Measurements from ENCODE around the gene GIMAP1.
"Not testable (repeated sequence)": the region's sequence is repeated elsewhere in the genome, so short reads cannot be mapped to it uniquely, and the experiment has no call there.

GIMAP1 gene

DNA sequence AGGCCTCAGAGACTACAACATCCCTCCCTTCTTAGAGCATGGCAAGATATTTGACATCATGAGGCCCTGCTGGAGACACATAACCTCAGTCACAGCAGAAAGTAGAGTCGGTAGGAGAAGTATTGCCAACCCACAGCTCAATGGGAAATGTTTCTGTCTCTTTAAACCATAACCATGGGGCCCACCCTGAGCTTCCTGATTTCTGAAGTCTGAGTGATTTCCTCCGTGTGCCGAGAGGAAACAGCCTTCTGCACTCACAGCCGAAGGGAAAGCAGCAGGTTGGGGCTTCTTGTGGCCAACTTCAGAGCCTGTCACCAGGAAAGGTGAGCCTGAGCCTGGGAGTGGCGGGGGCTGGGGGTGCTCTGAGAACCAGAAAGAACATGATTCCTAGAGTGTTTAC lies at the start of gene GIMAP1:
Gene GIMAP1 (plus strand): TSS at position 246 of the 400 bp plus-strand sequence. CDS start 2,435 bp downstream, outside the sequence.
- no peak for DNase-seq

DNA sequence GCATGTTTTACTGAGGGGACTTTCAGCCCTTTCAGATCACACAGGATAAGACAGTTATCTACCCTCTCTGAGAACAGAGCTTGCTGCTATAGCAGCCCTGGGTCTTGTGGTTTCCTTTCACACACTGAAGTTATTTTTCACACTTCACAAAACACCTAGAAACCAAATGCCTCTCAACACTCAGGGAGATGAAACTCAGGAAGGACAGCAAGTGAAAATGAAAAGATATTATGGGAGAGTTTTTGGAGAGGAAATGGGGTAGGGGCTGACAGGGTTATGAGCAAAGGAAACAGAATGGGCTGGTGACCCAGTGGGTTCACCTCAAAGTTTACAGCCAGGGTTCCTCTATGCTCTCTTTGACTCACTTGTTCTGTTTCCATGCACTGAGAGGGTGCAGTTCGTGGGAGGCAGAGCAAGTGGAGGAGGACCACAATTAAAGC lies 47.9 kb upstream of the GIMAP1 start:
- DNase-seq = no peak

DNA sequence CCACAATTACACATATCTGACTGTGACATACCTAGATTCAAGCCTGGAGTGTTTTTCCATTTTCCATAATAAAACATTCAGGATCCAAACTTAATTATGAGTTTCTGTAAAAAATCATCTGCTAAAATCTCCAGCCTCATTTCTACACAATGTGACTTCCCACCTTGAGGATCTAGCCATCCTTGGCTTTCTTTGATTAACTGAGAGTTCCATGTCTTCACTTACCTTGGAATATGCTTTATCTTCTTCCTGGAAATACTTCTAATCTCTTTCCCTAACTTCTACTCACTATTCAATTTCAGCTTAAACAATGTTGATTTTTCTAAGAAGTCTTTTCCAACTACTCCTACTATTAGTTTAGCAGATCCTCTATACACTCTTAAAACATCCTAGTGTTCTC lies 47.4 kb upstream of the GIMAP1 start:
- no peak for DNase-seq

DNA sequence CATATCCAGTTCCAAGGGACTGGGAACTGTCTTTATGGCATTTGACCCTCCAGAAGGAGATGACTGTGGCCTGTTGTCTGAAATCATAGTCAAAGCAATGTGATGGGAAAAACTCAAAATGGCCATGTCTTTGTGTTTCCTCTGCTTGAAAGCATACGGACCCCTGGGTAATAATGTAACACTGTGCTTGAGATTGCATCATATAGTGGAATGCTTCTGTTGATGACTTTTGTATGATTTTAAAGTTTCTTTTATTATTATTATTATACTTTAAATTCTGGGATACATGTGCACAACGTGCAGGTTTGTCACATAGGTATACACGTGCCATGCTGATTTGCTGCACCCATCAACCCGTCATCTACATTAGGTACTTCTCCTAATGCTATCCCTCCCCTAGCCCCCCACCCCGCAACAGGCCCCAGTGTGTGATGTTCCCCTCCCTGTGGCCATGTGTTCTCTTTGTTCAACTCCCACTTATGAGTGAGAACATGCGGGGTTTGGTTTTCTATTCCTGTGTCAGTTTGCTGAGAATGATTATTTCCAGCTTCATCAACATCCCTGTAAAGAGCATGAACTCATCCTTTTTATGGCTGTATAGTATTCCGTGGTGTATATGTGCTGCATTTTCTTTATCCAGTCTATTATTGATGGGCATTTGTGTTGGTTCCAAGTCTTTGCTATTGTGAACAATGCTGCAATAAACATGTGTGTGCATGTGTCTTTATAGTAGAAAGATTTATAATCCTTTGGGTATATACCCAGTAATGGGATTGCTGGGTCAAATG lies 44.4 kb upstream of the GIMAP1 start:
- not testable (repeated sequence) for DNase-seq

DNA sequence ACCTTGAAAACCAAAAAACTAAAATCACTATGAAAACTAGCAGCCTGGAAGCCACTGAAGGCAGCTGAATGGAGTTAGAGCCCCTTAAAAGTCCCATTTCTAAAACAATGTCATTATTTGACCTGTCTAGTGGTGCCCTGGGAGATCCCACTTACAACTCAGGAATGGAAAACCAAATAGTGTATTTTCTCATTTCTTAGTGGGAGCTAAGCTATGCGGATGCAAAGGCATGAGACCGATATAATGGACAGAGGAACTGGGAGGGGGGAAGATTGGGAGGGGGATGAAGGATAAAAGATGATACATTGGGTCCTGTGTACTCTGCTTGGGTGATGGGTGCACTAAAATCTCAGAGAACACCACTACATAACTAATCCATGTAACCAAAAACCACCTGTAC lies 40.7 kb upstream of the GIMAP1 start:
- DNase-seq = no peak

DNA sequence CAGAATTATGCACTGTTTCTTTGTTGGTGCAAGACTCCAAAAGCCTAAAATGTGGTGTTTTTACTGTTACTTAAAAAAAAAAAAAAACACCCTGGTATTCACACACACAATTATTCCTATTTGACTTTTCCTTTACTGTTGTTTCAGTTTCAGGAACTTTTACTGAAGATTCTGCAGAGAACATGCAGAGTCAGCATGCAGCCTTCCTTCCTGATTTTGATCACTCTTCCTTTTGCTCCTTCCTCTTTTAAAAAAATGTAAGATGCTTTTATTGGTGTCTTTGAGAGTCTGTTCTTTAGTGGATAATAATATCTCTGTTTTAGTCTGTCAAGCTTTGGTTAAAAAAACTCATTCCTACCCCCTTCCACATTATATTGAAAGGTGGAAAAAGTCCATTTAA lies 40.1 kb upstream of the GIMAP1 start:
- DNase-seq = not testable (repeated sequence)

DNA sequence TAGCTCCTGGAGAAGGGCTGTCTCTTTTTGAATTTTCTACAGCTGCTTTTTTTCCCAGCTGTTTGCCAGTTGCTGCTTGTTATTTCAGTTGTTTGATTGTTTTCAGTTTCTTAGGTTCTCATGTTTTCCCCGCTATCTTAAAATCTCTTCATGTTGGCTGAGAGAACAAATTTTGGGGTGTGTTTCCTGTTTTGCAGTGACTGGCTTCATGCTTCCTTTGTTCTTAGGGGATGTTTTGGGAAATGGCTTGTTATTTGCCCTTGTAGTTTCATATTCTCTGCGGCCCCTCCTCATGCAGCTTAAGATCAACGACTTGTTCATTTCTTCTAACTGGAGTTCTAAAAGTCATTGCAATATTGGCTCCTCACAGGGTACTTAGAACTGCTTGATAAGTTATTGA lies 39.6 kb upstream of the GIMAP1 start:
- DNase-seq = not testable (repeated sequence)

DNA sequence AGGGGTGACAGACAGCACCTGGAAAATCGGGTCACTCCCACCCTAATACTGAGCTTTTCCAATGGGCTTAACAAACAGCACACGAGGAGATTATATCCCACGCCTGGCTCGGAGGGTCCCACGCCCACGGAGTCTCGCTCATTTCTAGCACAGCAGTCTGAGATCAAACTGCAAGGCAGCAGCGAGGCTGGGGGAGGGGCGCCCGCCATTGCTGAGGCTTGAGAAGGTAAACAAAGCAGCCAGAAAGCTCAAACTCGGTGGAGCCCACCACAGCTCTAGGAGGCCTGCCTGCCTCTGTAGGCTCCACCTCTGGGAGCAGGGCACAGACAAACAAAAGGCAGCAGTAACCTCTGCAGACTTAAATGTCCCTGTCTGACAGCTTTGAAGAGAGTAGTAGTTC lies 37.8 kb upstream of the GIMAP1 start:
- not testable (repeated sequence) for DNase-seq

DNA sequence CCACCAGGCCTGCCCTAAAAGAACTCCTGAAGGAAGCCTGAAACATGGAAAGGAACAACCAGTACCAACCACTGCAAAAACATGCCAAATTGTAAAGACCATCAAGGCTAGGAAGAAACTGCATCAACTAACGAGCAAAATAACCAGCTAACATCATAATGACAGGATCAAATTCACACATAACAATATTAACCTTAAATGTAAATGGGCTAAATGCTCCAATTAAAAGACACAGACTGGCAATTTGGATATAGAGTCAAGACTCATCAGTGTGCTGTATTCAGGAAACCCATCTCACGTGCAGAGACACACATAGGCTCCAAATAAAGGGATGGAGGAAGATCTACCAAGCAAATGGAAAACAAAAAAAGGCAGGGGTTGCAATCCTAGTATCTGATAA lies 36.0 kb upstream of the GIMAP1 start:
- DNase-seq = not testable (repeated sequence)

DNA sequence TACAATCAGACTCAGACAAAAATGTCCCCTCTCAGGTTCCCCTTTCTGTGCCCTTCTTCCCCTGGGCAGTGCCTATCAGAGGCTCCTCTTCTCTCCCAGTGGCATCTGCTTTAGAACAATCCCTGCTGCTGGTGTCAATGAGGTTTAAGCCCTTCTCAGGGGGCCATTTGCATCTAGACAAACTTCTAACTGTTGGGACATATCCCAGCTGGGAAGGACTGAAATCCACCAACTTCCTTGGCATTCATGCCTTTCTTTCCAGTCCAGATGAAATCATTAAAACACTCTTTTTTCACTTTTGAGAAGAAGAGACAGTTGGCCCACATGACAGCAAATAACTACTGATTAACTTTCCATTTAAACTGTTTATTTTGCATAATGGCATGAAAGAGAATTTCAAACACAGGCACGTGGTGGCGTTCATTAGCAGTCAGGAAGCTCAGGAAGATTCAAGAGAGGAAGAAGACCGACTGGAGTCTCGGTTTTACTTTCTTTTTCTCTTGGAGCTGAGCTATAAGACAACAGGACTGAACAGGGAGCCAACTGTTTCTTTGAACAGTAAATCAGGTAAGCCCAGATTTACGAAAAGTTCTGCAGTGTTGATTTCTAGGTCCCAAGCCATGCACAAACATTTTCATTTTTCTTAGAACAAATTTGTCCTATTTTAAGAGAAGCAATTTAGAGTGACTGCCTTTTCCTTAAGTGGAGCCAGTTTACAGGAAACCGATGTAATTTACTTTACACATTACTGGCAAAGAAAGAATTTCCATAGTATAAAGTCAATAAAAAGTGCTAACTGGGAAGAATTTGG lies 31.0 kb upstream of the GIMAP1 start, which contains the start of gene GIMAP2:
Gene GIMAP2 (plus strand): TSS at position 488 of the 811 bp plus-strand sequence. CDS start 1,354 bp downstream, outside the sequence.
- no peak for DNase-seq

DNA sequence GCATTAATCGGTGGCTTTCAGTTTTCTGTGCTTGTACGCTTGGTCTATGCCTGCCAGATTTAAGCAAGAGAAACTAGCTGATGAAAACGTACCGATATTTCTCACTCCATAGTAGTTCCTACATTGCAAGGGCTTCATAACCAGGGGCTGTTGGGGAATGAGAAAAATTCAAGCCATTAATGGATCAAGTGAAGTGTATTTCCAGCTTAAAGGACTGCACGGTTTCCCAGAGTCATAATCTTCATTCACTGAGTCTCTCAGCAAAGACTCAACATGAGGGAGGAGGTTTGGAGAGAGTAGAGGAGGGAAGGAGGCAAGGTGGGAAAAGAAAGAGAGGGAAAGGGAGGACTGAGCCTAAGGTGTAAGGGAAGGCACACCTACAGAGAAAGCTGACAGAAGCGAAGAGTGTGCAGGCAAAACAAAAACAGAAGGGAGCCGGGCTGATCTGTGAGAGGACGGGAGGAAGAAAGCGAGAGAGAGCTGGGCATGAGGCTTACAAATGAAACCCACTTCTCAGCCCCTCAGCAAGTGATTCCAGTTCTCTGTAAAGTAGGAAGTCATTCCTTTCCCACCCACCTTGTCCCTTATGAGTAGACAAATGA lies 30.3 kb upstream of the GIMAP1 start:
- no peak for DNase-seq

DNA sequence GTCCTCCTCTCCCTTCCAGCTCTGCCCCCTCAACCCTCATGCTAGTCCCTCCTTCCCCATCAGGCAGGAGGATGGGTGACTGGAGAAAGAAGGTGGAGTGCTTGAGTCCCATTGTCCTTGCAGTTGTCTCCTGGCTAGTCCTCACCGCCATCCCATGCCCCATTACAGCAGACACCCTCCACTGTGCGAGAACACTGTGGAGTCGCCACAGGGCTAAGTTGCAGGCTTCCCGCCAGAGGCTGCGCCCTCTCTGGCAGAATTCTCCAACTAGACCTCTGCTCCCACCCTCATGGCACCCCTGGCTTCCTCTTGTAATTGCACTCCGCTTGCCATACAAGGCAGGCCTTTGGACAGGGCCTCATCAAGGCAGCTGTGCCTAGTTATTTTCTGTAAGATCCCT lies 27.8 kb upstream of the GIMAP1 start:
- no peak for DNase-seq

DNA sequence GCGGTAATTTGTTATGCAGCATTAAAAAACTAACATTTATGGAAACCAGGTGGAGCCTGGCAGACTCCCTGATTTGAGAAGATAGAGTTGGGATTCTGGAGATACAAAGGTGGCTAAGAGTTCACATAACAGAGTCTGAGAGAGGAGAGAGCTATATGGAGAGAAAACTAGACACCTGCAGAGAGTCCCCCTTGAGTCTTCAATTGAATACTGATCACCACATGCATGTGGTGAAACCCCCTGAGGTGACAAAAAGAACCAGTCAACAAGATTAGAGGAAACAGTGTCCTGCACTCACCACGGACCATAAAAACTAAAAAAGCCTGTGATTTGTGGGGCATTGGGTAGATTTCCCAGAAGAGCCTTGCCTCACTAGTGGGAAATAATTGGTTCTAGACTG lies 20.8 kb upstream of the GIMAP1 start:
- DNase-seq = no peak

DNA sequence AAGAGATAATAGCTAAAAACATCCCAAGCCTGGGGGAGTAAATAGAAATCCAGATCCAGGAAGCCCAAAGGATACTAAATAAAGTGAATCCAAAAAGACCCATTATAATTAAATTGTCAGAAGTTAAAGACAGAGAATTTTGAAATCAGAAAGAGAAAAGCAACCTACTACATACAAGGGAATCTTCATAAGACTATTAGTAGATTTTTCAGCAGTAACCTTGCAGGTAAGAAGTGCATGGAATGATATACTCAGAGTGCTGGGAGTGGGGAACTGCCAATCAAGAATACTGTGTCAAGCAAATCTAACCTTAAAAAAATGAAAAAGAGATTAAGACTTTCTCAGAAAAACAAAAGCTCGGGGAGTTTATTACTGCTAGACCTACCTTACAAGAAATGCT lies 13.2 kb upstream of the GIMAP1 start:
- no peak for DNase-seq

DNA sequence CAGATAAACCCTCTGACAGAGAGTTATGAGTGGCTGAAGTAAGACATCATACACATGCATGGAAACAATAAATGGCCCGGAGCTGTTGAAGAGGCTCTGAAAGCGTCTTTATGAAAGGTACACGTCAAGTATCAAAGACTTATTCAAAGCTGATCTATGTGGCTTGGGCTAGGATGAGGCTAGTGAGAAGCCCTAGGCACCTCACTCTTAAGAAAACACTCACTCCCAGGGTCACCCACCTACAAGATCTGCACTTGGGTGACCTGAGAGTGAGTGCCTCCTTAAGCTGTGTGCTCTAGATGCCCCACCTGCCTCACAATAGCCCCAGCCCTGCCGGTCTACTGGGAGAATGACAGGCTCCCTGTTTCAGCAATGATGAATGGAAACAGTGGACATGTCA lies 1.1 kb upstream of the GIMAP1 start:
- DNase-seq = no peak

DNA sequence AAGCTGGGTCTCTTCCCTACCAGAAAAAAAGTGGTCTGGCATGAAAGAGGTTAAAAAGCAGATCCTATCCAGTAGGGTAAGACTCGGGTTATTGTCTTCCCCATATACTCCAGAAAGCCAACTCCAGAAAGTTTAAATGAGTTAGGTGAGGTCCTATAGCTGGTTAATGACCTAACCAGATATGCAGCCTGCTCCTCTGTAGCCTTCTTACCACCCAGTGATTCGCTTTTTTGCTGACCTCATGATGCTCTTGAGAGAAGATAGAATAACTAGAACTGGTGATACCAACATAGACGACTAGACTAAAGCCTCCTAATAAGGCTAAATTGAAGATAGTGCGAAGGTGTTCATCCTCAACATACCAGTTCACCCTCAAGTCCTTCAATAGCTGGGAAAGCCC lies 675 bp upstream of the GIMAP1 start:
- DNase-seq = no peak

DNA sequence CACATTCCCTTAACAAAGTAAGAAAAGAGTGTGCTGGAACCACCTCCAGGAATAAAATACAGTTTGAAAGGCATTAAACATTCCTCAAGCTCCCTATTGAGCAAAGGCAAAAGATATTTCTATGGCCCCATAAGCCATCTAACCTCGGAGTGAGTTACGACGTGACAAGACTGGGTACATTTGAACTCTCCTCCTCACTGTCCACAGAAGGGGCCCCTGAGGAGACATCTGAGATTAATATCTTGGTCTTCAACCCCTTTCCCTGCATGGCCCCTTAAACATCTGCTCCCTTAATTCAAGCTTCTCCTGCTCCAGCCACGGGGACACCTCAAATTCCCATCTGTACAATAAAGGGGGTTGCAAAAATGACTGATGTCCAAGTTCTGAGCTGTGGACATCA lies 526 bp downstream of the GIMAP1 start:
- DNase-seq = no peak

DNA sequence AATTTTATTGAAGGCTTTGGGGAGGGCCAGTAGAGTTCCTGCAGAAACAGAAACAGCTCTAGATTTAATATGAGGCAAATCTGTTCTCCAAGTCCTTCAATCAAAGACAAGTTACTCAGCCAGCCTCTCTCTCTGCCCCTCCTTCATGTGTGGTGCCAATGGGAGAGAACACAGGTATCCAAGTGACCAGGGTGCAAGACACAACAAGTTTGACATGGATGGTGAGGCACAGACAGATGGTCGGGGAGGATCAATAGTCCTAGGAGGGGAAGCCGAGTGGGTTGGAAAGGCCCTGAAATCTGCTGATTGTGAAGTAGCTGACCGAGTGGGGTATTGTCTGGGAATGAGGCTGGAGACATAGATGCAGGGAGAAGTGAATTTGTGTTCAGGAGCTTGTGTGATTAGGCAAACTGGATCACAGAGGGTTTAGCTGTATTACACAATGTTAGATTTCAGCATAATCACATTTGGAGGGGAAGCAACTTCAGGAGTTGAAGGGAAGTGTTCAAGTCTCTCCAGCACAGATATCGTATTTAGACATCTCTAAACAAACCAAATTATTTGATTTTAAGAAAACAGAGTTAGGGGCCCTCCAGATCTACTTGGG lies 1.5 kb downstream of the GIMAP1 start:
- DNase-seq = no peak

DNA sequence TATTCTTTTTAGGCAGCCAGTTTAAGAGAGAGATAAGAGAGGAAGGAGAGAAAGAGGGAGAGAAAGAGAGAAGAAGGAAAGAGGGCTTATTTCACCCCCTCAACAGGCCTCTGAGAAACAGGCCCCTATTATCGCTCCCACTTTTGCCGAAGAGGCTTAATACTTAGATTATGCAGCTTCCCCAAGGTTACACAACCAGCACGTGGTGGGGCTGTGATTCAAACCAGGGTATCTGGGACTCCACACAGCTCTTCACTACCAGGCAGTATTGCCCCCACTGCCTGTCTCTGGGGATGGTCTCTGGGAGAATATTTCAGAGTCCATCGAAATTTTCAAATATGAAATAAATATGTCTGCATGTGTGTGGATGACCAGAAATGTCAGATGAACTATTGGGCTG lies 3.0 kb downstream of the GIMAP1 start:
- DNase-seq = no peak

DNA sequence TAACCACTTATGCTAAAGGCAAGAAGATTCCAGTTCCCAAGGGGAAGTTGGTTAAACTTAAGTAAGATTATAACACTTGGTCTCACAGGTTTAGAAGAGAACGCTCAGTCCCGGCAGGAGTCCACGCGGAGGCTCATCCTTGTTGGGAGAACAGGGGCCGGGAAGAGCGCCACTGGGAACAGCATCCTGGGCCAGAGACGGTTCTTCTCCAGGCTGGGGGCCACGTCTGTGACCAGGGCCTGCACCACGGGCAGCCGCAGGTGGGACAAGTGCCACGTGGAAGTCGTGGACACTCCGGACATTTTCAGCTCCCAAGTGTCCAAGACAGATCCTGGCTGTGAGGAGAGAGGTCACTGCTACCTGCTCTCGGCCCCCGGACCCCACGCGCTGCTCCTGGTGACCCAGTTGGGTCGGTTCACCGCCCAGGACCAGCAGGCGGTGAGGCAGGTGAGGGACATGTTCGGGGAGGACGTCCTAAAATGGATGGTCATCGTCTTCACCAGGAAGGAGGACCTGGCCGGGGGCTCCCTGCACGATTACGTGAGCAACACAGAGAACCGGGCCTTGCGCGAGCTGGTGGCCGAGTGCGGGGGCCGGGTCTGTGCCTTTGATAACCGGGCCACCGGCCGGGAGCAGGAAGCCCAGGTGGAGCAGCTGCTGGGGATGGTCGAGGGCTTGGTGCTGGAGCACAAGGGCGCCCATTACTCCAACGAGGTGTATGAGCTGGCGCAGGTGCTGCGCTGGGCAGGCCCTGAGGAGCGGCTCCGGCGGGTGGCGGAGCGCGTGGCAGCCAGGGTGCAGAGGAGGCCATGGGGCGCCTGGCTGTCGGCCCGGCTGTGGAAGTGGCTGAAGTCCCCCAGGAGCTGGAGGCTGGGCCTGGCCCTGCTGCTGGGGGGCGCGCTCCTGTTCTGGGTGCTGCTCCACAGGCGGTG lies 3.8 kb downstream of the GIMAP1 start:
- DNase-seq = no peak

DNA sequence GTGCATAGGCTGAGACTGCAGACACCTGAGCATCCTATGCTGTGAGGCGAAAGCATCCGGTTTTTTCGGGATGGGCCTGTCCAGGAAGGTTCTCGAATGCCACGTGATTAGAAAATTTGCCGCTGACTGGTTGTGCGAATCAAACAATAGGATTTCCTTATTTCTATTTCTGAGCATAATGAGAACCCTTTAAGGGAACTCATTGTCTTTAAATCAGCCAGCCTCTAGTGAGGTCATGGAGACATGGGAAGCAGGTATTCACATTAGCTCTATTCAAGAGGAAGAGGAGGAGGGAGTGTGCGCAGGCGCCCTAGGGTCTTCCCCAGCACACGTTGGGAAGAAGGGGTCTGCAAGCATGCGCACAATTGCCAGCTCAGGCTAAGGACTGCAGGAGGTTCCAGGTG lies 5.6 kb downstream of the GIMAP1 start:
- no peak for DNase-seq

DNA sequence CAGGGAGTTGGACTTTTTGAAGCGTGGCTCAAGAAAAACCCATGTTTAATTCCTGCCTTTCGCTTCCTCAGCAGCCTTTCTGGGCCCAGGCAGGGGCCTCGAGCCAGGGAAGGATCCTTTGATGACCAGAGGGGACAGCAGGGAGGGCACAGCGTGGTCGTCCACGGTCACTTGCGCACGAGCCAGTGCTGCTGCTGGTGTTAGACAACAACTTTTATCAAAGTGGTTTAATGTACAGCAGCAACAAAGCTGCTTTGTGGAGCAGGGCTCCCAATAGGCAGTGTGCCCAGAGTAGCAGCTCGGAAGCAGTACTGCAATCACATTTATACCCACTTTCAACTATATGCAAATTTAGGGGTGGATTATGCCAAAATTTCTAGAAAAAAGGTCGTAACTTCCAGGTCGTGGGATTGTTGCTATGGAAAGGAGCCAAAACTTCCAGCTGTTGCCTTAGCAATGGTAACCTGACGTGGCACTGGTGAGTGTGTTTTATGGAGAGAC lies 6.1 kb downstream of the GIMAP1 start:
- DNase-seq = no peak
